Effector CD8-positive, alpha-beta T cell (primary cell): ENCODE results near the gene BMPR1B.
"Not testable (repeated sequence)": the region's sequence is repeated elsewhere in the genome, so short reads cannot be mapped to it uniquely, and the experiment has no call there.

ENCODE experiments used
- DNase-seq: peaks from one replicate; lab custom pipeline; 2025; lab: John Stamatoyannopoulos, UW

The BMPR1B gene

DNA sequence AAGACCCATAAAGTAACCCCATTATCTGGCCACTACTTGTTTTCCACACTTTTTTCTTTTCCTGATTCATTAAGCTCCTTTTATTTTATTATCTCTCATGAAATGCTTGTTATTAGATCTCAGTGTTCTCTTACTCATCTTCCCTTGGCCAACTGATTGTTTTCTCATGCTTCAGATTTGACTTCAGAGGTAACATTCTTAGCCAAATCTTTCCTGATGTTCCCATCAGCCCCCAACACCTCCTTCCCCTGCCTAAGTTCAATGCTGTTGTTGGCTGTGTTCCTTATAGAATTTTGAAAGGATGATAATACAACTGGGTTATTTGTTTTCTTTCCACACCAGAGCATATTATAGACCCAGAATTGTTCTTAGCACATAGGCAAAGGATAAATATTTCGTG is 75.6 kb downstream of the BMPR1B start:
- DNase-seq: no peak

DNA sequence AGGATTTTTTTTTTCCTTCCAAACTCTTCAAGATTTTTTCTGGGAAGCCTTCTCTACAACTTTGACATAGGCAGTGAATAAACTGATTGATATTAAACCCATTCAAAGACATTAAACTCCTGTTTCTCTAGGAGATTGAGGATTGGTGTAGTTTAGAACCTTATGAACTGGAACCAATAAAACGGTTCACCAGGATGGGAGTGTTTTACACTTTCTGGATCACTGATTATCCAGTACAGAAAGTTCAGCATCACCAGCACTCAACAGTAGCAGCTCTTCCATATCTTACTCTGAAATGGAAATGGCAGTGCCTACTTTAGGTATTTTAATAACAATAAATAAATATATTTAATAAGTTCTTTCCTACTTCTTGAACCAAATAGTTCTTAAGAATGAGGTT is 76.7 kb downstream of the BMPR1B start:
- DNase-seq: no peak

DNA sequence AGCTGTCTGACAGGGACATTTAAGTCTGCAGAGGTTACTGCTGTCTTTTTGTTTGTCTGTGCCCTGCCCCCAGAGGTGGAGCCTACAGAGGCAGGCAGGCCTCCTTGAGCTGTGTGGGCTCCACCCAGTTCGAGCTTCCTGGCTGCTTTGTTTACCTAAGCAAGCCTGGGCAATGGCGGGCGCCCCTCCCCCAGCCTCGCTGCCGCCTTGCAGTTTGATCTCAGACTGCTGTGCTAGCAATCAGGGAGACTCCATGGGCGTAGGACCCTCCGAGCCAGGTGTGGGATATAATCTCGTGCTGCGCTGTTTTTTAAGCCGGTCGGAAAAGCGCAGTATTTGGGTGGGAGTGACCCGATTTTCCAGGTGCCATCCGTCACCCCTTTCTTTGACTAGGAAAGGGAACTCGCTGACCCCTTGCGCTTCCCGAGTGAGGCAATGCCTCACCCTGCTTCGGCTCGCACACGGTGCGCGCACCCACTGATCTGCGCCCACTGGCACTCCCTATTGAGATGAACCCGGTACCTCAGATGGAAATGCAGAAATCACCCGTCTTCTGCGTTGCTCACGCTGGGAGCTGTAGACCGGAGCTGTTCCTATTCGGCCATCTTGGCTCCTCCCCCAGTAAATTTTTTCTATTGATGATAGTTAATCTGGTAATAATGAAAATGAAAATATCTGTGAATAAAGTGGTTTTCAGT is 83.6 kb downstream of the BMPR1B start:
- DNase-seq: not testable (repeated sequence)

DNA sequence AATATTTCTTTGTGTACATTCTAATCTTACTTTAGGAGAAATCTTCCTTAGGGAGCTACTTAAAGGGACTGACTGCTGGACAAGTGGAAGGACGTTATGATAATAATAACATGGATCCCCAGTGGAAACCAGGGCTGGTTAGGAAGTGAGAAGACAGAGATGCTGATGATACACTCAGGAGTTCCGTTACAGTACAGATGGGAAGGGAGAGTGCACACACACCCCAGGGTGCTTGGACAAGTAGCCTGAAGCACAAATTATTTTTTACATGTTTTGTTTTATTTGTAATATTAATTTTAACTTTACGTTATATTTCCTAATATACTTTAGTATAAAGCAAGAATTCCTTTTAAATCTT is 84.1 kb downstream of the BMPR1B start:
- no peak for DNase-seq

DNA sequence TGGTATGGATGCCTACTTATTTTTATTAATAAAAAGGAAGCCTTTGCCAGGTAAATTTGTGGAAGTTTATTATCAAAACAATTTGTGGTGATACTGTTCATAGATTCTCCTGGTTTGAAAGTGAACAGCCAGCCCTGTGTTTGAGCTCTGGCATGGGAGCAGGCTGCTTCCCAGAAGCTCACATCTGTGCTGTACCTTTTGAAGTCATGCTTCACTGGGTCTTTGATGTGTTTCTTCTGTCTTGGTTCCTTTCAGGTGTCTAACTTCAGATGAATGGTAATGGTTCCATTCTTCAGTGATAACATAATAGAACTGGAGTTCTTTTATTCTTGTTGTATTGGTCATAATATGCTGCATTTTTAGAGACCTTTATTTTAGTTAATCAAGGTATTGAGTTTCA is 85.5 kb downstream of the BMPR1B start:
- DNase-seq: no peak

DNA sequence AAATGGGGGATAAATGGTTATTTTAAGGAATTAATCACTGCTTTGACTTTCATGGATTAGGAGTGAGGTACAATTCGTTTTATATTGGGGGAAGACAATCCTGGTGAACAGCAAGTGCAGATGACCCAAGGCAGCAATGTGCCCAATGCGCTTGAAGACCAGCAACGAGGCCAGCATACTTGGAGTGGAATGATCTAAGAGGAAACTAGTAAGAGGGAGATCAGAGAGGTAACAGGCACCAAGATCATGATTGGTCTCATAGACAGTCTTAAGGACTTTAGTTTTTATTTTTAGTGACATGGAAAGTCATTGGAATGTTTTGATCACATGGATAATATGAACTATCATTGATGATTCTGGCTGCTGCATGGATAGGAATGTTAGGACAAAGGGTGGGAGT is 90.6 kb downstream of the BMPR1B start:
- no peak for DNase-seq

DNA sequence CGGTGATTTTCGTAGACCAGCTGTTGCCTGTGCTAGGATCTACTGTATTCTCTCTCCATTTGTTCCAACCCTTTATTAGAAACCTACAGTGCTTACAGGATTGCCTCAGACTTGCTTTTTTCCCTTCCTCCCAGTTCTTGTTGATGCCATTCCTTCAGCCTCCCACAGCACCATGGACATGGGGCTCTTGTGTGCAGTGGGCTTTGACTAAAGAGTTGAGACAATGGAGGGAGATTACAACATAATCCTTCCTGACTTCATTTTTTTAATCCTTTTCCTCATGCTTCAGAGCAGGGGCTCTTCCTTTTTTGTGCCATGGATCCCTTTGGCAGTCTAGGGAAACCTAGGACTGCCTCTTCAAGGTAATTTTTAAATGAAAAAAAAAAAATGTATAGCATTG is 92.1 kb downstream of the BMPR1B start:
- DNase-seq: no peak

DNA sequence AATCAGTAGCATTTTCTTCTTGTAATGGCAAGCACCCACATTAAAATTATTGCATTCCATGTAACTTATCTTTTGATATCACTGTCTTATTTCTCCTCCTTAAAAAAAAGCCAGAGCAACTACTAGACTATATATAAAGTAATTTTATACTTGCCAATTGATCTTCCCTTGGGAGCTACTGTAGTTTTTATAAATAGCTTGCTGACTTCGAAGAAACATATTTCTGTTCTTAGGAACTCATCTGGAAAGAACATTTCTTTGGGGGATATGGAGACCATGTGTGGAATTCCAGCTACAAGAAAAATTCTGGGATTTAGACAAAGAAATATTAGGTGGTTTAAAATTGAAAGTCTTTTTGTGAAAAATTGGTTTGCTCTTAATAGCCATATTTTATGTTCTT is 94.9 kb downstream of the BMPR1B start:
- DNase-seq: no peak

DNA sequence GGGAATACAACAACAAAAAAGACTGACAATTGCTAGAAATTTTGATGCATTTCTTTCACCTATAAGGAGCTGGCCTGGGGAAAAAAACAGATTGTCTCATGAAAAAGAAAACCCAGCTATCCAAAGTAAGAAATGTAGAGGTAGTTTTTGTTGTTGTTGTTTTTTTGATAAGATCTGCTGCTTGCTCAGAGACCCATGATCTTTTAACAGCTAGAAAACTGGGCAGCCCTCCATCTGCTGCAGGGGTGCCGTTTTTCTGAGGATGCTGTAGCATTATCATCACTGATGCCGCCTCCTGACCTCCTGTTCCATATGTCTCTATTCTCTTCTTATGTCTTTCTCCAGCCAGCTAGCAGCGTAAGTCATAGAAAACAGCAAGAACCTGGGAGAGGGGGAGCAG is 98.3 kb downstream of the BMPR1B start:
- DNase-seq: no peak

DNA sequence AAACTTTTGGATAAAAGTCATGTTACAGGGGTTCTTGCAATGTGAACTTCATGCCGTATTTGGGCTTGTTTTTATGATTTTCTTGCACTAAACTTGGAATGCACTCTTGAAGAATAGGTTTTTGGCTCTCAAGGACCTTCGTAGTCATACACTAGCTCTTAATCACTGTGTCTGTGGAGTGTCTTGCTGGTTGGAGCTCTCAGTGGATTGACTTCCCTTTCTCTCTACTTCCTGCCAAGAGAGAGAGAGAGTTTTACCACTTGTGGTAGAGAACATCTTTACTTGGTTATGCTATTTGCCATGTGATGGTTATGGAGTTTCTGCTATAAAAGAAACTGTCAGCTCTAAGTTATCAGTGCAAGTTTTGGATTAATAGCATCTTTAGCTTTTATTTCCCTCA is 112.4 kb downstream of the BMPR1B start:
- no peak for DNase-seq

DNA sequence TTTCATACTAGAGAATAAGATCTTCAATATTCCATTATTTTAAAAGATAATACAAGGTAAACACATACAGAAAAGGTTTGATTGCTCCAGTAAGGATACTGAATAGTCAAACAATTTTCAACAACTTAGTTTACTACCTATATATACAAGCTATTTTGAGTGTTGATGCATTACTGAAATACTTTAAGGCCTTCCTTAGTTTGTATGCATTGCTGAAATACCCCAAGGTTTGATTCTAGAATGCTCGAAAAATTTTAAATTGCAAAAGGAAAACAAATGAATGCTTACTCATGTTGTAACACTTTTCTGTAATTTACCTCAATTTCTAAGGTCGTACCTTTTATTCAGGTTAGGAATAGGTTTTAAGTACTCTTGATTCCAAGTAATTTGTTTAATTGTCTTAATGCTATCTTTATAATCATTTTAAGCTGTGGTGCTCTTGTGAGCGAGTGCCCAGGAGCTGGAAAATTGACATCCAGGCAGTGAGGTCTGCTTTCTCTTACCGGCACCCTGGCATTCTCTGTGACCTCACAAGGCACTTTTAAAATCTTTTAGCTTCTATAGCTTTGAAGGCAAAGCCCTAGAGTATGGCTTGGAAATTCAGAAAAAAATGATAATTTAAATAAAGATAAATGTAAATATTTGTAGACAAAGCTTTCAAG is 114.0 kb downstream of the BMPR1B start:
- DNase-seq: no peak

DNA sequence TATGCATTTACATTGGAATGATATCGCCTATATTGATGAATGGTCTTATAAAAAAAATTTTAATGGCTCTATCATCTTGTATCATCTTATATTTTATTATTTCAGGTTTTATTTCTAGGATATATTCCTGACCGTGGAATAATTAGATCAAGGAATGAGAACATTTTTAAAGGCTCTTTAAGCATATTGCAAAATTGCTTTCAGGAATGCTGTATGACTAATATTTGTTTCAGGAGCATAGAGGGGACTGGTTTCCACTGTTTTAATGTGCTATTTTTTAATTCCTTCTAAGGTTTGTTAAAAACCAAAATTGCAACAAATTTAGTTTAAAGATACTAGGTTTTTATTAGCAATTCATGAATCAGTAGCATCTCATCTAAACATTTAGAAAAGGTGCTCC is 120.2 kb downstream of the BMPR1B start:
- DNase-seq: no peak

DNA sequence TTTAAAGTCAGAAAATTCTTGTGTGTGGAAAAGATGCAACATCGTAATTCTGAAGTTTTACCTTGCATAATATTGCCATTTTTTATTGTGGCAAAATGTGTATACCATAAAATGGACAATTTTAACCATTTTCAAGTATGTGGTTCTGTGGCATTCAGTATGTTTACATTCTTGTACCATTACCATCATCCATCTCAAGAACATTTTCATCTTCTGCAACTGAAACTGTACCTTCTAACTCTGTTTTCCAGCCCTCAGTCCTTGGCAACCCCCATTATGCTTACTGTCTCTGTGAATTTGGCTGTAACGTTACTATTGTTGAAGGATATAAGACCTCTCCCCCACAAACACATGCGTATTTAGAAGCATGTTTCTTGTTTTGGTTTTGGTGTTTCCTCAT is 123.2 kb downstream of the BMPR1B start:
- no peak for DNase-seq

DNA sequence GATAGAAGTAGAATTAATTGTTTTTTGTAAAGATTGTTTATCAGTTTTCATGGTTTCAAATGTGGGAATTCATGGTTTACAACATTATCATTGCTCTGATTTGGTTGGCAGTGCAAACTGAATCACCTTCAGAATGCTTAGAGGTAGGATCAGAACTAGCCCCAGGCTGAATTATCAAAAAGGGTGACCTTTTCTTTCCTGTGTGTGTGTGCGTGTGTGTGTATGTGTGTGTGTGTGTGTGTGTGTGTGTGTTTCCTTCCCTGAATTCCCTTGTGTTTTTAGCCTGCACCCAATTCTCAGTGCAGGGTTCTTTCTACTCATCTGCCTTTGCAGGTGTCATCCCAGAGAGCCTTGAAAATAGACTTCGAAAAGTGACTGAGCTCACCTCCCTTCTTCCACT is 125.0 kb downstream of the BMPR1B start:
- no peak for DNase-seq

DNA sequence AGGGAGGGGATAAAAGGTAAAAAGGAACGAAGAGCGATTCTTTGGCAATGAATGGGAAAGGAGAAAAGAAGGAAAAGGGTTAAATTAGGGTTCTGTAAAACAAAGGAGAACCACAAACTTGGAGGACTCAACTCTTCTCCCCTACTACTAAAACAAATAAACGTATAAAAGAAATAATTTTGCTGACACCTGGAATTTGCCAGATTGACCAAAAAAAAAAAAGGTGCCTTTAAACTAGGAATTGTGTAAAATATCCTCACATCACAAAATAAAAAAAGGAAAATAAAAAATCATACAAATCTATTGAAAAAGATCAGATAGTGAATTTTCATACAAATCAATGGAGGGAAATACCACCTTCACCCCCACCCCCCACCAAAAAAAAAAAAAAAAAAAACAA is 129.3 kb downstream of the BMPR1B start:
- DNase-seq: no peak

DNA sequence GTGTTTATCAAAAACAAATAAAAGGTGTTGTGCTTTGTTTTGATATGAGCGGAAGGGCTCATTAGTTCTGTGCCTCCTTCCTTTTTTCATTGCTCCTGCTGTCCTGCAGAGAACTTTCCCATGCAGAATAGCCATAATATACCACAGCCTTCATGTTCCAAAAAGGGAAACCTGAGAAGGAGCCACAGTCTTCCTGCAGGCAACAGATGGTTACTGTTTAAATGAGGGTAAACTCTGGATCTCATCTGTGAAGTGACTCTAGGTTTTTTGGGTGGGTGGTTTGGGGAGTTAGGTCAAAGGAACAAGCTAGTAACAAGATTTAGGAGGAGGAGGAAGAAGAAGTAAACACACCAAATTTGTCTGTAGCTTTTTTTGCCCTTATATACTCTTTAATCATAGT is 131.8 kb downstream of the BMPR1B start:
- no peak for DNase-seq

DNA sequence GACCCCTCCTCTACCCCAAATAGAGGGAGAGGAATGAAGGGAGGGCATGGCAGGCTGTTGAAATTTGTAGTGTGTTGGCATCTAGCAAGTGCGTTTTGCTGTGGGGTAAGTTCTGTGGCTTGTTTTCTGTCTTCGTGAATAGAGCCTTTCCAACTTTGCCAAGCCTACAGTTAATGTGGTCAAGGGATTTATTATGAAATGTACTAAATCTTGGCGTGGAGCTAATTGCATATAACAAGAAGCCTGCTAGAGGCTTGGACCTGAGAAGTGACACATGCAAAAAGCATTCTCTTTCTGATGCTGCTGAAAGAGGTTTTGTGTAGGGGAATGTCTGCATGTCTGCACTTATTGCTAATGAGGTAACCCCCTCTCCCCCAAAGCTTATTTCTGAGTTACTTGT is 132.2 kb downstream of the BMPR1B start:
- no peak for DNase-seq

DNA sequence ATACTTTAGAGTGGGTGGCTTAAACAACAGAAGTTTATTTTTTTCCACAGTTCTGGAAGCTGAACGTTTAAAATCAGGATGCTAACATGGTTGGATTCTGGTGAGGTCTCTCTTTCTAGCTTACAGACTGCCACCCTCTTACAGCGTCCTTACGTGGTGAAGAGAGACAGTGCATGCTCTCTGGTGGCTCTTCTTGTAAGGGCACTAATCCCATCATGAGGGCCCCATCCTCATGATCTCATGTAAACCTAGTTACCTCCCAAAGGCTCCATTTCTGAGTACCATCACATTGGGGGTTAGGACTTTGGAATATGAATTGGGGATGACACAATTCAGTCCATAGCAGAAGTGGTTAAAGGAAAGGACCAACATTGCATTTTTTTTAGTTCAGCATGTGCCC is 132.8 kb downstream of the BMPR1B start:
- no peak for DNase-seq

DNA sequence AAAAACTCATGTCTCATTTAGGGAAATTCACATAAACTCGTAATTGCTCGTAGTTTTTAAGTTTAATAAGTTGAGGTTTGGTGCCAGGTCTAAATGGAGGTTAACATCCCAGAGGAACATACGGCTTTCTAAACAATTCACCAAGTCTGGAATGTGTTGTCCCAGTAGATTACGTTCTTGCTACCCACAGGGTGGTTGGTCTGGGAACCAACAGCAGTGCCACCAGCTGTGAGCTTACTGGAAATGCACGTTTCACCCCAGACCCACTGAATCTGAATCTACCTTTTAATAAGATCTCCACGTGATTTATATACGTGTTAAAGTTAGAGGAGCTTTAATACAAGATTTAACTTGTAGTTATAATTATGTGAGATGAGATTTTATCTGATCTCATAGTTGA is 134.3 kb downstream of the BMPR1B start:
- no peak for DNase-seq

DNA sequence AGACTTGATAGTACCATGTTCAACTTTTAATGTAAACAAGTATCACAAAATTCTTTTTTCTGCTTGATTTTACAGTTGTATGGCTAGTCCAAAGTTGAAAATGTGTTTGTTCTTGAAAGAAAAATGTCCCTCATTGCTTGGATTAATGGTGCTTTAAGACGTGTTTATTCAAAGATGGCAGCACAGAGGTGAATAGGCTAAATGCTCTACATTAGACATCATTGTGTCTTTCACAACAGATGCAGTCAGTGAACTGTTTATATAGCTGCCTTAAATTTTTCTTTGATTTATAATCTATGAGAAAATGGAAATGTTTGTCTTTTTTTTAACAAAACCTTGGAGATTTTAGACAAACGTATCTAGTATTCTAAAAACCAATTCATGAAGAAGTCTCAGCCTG is 137.3 kb downstream of the BMPR1B start:
- DNase-seq: no peak

DNA sequence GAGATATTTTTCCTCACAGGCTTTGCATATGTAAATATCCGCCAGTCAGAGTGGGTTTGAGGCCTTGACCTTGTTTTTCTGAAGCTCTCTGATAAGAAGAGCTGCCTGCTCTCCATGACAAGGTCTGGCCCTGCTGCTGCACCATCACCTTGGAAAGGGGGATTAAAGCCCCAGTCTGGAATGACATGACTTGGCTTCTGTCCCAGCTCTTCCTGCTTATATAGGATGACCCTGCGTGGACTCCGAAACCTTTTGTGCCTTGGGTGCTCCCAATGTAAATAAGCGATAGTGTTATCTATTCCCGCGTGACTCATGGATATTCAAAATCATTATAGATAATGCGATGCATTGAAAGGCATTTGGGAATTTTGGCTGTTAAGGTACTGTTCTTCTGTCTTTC is 139.3 kb downstream of the BMPR1B start:
- no peak for DNase-seq

DNA sequence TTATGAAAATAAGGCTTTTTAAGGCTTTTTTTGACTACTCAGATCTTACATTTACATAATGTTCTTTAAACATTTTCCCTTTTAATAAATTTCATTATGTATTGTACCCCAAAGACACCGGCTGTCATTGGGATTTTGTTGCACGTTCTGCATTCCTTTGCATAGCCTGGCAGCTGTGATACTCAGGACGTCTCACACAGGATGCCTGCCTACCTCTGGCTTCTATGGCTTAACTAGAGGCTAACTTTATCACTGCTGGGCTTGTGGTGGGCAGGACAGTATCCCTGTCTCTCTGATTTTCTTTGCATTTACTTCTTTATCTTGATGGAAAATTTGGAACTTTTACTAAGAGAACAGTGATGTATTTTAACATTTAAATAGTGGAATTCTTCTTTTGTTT is 147.8 kb downstream of the BMPR1B start:
- DNase-seq: no peak

DNA sequence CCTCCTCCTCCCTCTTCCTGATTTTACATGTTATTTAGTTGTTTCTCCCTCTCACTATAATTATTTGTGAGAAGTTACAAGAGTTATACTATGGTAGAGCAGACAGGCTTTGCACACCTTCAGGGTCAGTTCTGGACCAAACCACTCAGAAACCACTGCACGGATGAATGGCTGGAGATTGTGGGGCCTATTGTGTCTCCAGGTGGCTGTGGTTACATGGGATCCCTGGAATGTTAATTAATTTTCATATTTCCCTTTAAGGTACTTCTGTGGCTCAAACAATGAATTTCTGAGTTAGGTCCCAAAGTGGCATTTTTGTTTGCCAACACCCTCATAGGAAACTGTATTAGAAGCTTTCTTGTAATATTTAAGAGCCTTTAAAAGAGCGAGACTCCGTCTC is 151.9 kb downstream of the BMPR1B start:
- no peak for DNase-seq

DNA sequence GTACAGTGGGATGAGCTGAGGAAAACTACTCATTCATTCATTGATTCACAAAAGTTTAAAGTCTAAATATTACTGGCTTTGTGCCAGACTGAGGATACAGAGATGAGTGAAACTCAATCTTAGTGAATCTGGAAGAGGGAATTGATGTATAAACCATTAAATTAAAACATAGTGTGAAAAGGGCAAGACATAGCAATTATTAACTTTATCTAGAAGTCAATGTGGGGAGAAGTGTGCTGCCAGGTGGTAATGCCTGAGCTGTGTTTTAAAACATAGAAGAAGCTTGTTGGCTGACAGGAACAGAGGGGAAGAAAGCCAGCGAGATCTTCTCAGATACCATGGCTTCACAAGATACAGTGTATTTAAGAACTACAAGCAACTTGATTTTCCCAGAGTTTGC is 153.4 kb downstream of the BMPR1B start:
- no peak for DNase-seq
